WTC11 (cell line): ENCODE measurements around the gene RNASET2.
"Not testable (repeated sequence)": the region's sequence is repeated elsewhere in the genome, so short reads cannot be mapped to it uniquely, and the experiment has no call there.

ENCODE experiments used
- CTCF ChIP-seq: fragments of 200-600 bp; IDR thresholded peaks from 2 replicates; pipeline ENCODE4 v1.8.0; 2022; ENCODE audit warnings: antibody characterized with exemption
- MLX ChIP-seq: sonication (generic); formaldehyde crosslinking; IDR thresholded peaks from 2 replicates; pipeline ENCODE4 v1.8.1; 2023; ENCODE audit warnings: mild to moderate bottlenecking, missing genetic modification reagents, moderate library complexity

- TF ChIP-seq CTCF, result peak; percentile 54; the same call in 1 of the 2 replicates
- TF ChIP-seq MLX (CRISPR knock-in tag), result not testable (repeated sequence)
Observed at GRCh38 chr6:166950892-166951669, 5.3 kb downstream of the RNASET2 start.
